Liver (tissue), 9 donors: ENCODE data around the gene C5orf58. TPM values are rescaled to one million over a fixed set of nuclear protein-coding genes. Genes with fewer than 3 reads are reported as not detected.

Experiments used
- DNase-seq: peaks from one replicate; pipeline ENCODE4 v3.0.0-alpha.2; 2017; ENCODE audit warnings: low spot score
- H3K27ac ChIP-seq, 2 donors: one replicate each; pipeline ENCODE4 v1.7.0; 2013; ENCODE audit warnings: inconsistent platforms in 2 of 2, low read length in 2 of 2, control low read depth in 1 of 2, low read depth in 1 of 2, mild to moderate bottlenecking in 1 of 2
- H3K27me3 ChIP-seq, 4 donors: one replicate each; pipeline versions ENCODE4 v1.6.1 to v1.7.0; 2013; ENCODE audit warnings: low read length in 3 of 4, inconsistent platforms in 1 of 4, mild to moderate bottlenecking in 1 of 4, moderate library complexity in 1 of 4; ENCODE audit not compliant: control insufficient read depth in 4 of 4, insufficient read depth in 4 of 4
- H3K36me3 ChIP-seq, 4 donors: one replicate each; pipeline versions ENCODE4 v1.6.1 to v1.7.0; 2013; ENCODE audit warnings: low read length in 3 of 4, mild to moderate bottlenecking in 3 of 4, low read depth in 1 of 4, moderate library complexity in 1 of 4; ENCODE audit not compliant: control insufficient read depth in 4 of 4, insufficient read depth in 3 of 4
- H3K4me1 ChIP-seq, 4 donors: one replicate each; pipeline versions ENCODE4 v1.6.1 to v1.7.0; 2013; ENCODE audit warnings: low read length in 3 of 4, mild to moderate bottlenecking in 3 of 4, moderate library complexity in 1 of 4; ENCODE audit not compliant: control insufficient read depth in 4 of 4, insufficient read depth in 4 of 4
- H3K4me3 ChIP-seq, 3 donors: one replicate each; pipeline versions ENCODE4 v1.6.1 to v1.7.0; 2013; ENCODE audit warnings: low read length in 3 of 3, control low read depth in 1 of 3, low read depth in 1 of 3, mild to moderate bottlenecking in 1 of 3
- H3K9ac ChIP-seq, 2 donors: one replicate each; pipeline ENCODE4 v1.7.0; 2013; ENCODE audit warnings: low read length in 2 of 2, mild to moderate bottlenecking in 2 of 2, moderate library complexity in 2 of 2, control low read depth in 1 of 2, low read depth in 1 of 2
- H3K9me3 ChIP-seq, 4 donors: one replicate each; pipeline versions ENCODE4 v1.6.1 to v1.7.0; 2013; ENCODE audit warnings: low read length in 3 of 4; ENCODE audit not compliant: control insufficient read depth in 4 of 4
- EGR1 ChIP-seq, 2 donors: IDR thresholded peaks; 2 replicates each; pipeline ENCODE4 v1.6.1; 2016 to 2018; ENCODE audit warnings: antibody characterized with exemption in 2 of 2, low read depth in 2 of 2
- FOXA1 ChIP-seq: IDR thresholded peaks from 2 replicates; pipeline ENCODE4 v1.6.1; 2016; ENCODE audit warnings: antibody characterized with exemption
- FOXA2 ChIP-seq: IDR thresholded peaks from 2 replicates; pipeline ENCODE4 v1.6.1; 2016; ENCODE audit warnings: antibody characterized with exemption
- GABPA ChIP-seq, 2 donors: IDR thresholded peaks in 1 of 2; conservative IDR thresholded peaks in 1 of 2; 2 replicates each; pipeline ENCODE4 v1.6.1; 2016; ENCODE audit warnings: antibody characterized with exemption in 2 of 2, mild to moderate bottlenecking in 1 of 2, moderate library complexity in 1 of 2
- HNF4A ChIP-seq, 2 donors: conservative IDR thresholded peaks; 2 replicates each; pipeline ENCODE4 v1.6.1; 2016; ENCODE audit warnings: antibody characterized with exemption in 2 of 2, mild to moderate bottlenecking in 2 of 2
- JUND ChIP-seq, 2 donors: IDR thresholded peaks; 2 replicates each; pipeline ENCODE4 v1.6.1; 2016; ENCODE audit warnings: antibody characterized with exemption in 2 of 2
- MAX ChIP-seq: IDR thresholded peaks from 2 replicates; pipeline ENCODE4 v1.6.1; 2016; ENCODE audit warnings: antibody characterized with exemption
- NR2F2 ChIP-seq: IDR thresholded peaks from 2 replicates; pipeline ENCODE4 v1.6.1; 2016; ENCODE audit warnings: antibody characterized with exemption
- RAD21 ChIP-seq, 2 donors: IDR thresholded peaks; 2 replicates each; pipeline ENCODE4 v1.6.1; 2016; ENCODE audit warnings: antibody characterized with exemption in 2 of 2, mild to moderate bottlenecking in 2 of 2
- SP1 ChIP-seq: IDR thresholded peaks from 2 replicates; pipeline ENCODE4 v1.6.1; 2018; ENCODE audit warnings: antibody characterized with exemption, mild to moderate bottlenecking
- YY1 ChIP-seq: IDR thresholded peaks from 2 replicates; pipeline ENCODE4 v1.6.1; 2016; ENCODE audit warnings: antibody characterized with exemption, mild to moderate bottlenecking
- ZBTB33 ChIP-seq: IDR thresholded peaks from 2 replicates; pipeline ENCODE4 v1.6.1; 2016; ENCODE audit warnings: antibody characterized with exemption
- WGBS: extraction: QIAGEN DNeasy Blood & Tissue Kit; methylation state at CpG from one replicate; pipeline ENCODE4 v1.1.7; 2013; 5-methylcytosine and 5-hydroxymethylcytosine counted together
- polyA plus RNA-seq, 2 donors: library from polyadenylated mRNA; stranded (reverse) in 1 of 2; unstranded in 1 of 2; fragments of 200-250 nt in 1 of 2; fragments of >200 nt in 1 of 2; fragmentation: Nextera tagmentation in 1 of 2; extraction: Ambion mirVana in 1 of 2; gene quantifications; one replicate each; pipeline versions ENCODE4 v1.2.1 to v1.2.3, GENCODE V29; 2013 to 2015
- total RNA-seq, 2 donors: library from RNA; depleted of rRNA; stranded (reverse); fragments of >200 nt; gene quantifications; one replicate each; pipeline ENCODE4 v1.2.3, GENCODE V29; 2014
- TF ChIP-seq, protein P1 (sequence below): IDR thresholded peaks from 2 replicates; pipeline ENCODE4 v1.6.1; 2016; ENCODE audit warnings: antibody characterized with exemption, mild to moderate bottlenecking
- TF ChIP-seq, protein P2 (sequence below): fragments of 150-350 bp; IDR thresholded peaks from 2 replicates; pipeline ENCODE4 v1.5.1; 2017; ENCODE audit warnings: improper control_type of control experiment, low read depth, low read length; ENCODE audit not compliant: missing input control
- donor health status: healthy.
- donor health status: healthy.
- donor health status: healthy.
- donor health status: healthy.
- donor health status: healthy.

The C5orf58 gene
- total and polyA plus RNA-seq, 4 donors, result 0.64 TPM; not detected in 3

GRCh38 chr5:170278611-170279458, 46.0 kb downstream of the C5orf58 start (continued):
- TF ChIP-seq HNF4A (conservative IDR thresholded peaks at IDR 0.05) (no peak), FOXA2 (no peak)

DNA sequence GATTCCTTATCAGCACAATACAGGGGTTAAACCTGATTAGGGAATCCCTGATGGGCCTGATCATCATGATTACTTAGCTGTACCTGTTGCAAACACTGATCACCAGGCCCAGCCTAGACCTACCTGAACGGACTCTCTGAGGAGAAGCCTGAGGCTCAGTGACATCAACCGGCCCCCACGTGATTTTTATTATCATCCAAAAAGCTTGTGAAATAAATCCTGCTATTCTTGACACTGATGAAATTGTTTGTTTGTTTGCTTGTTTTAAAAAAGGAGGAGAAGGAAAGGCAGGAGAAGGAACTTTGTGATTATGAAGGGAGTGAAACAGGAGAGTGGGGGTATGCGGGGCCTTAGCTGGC, 46.7 kb downstream of the C5orf58 start:
- no peak for TF ChIP-seq EGR1 (IDR thresholded peaks at IDR 0.05; ENCODE audit: low read depth in 2 of 2)
- no peak for TF ChIP-seq JUND (IDR thresholded peaks at IDR 0.05)
- no peak for TF ChIP-seq GABPA (IDR thresholded peaks at IDR 0.05 in 1 of 2, conservative IDR thresholded peaks at IDR 0.05 in 1 of 2)
- no peak for TF ChIP-seq SP1
- no peak for TF ChIP-seq FOXA1
- no peak for TF ChIP-seq RAD21 (IDR thresholded peaks at IDR 0.05)
- H3K27me3 ChIP-seq, result no peaks in the 10 kb centered on the region
- DNase-seq, result no peak
- H3K36me3 ChIP-seq, result peaks cover 0 to 2% (median 0%) of the 10 kb centered on the region in 4 donors
- peaks cover 0 to 8% (median 0%) of the 10 kb centered on the region in 4 donors for H3K9me3 ChIP-seq
- peak overlapping the region in 1 of 2 donors; percentile 24 for H3K27ac ChIP-seq
- 80% methylated on average over 4 of the region's 4 CpGs for WGBS
- H3K4me1 ChIP-seq, result peaks cover 0 to 6% (median 1%) of the 10 kb centered on the region in 4 donors
- H3K9ac ChIP-seq, result no peak overlapping the region
- H3K4me3 ChIP-seq, result no peak overlapping the region

DNA sequence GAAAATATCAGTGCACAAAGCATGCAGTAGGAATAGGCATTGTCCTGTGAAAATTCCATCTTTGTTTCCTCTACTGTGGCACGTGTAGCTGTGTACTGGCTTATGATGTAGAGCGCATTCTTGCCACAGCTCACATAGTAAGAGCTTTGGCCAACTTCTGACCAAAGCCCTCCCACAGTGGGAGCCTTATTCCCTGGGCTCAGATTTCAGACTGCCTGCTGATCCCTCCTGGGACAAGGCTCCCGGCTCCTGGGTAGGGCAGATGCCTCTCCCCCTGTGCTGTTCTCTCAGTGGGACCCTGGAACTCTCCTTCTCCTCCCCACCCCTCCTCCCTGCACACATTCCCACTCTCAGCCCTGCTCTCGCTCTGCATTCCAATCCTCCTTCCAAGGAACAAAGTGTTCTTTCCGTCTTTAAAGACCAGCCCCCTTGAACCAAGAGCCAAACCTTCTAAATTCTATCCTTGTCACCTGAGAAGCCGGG, 47.3 kb downstream of the C5orf58 start:
- H3K9ac ChIP-seq, result no peak overlapping the region
- no peak for DNase-seq
- H3K9me3 ChIP-seq, result peaks cover 0 to 8% (median 0%) of the 10 kb centered on the region in 4 donors
- peaks cover 0 to 2% (median 0%) of the 10 kb centered on the region in 4 donors for H3K36me3 ChIP-seq
- peaks cover 0 to 6% (median 1%) of the 10 kb centered on the region in 4 donors for H3K4me1 ChIP-seq
- H3K27me3 ChIP-seq, result no peaks in the 10 kb centered on the region
- WGBS, result 57% methylated on average over 6 of the region's 6 CpGs
- TF ChIP-seq MAX, result no peak
- TF ChIP-seq, protein P1, sequence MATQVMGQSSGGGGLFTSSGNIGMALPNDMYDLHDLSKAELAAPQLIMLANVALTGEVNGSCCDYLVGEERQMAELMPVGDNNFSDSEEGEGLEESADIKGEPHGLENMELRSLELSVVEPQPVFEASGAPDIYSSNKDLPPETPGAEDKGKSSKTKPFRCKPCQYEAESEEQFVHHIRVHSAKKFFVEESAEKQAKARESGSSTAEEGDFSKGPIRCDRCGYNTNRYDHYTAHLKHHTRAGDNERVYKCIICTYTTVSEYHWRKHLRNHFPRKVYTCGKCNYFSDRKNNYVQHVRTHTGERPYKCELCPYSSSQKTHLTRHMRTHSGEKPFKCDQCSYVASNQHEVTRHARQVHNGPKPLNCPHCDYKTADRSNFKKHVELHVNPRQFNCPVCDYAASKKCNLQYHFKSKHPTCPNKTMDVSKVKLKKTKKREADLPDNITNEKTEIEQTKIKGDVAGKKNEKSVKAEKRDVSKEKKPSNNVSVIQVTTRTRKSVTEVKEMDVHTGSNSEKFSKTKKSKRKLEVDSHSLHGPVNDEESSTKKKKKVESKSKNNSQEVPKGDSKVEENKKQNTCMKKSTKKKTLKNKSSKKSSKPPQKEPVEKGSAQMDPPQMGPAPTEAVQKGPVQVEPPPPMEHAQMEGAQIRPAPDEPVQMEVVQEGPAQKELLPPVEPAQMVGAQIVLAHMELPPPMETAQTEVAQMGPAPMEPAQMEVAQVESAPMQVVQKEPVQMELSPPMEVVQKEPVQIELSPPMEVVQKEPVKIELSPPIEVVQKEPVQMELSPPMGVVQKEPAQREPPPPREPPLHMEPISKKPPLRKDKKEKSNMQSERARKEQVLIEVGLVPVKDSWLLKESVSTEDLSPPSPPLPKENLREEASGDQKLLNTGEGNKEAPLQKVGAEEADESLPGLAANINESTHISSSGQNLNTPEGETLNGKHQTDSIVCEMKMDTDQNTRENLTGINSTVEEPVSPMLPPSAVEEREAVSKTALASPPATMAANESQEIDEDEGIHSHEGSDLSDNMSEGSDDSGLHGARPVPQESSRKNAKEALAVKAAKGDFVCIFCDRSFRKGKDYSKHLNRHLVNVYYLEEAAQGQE, result no peak
- no peak overlapping the region for H3K4me3 ChIP-seq
- peak overlapping the region in 1 of 2 donors; percentile 9 for H3K27ac ChIP-seq

DNA sequence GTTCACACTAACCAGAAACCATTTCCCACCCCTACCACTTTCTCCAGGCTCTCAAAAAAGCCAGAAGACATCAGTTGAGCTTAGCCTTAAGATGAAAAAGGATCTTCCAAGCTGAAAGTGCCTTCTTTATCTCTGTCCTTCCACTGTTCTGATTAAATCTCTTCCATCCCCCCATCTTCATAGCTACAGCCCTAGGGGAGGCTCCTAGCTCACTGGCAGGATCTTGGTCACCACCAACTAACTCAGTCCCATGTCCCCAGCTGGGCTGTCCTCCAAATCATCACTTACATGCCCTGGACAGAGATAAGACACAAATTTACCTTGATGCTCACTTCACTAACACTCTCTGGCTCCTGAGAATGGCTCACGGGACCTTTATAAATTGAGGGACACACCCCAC, 50.5 kb downstream of the C5orf58 start:
- Histone ChIP-seq H3K27me3 (no peaks in the 10 kb centered on the region), H3K4me3 (no peak overlapping the region), H3K27ac (no peak overlapping the region), H3K36me3 (peaks cover 0 to 9% (median 0%) of the 10 kb centered on the region in 4 donors), H3K9me3 (peaks cover 0 to 8% (median 0%) of the 10 kb centered on the region in 4 donors), H3K4me1 (peaks cover 0 to 3% (median 0%) of the 10 kb centered on the region in 4 donors), H3K9ac (no peak overlapping the region)
- 80% methylated on average over 1 of the region's 1 CpG for WGBS
- DNase-seq, result no peak
- TF ChIP-seq NR2F2 (no peak), ZBTB33 (no peak), MAX (no peak), RAD21 (IDR thresholded peaks at IDR 0.05) (no peak), YY1 (no peak), EGR1 (IDR thresholded peaks at IDR 0.05; ENCODE audit: low read depth in 2 of 2) (no peak)
- TF ChIP-seq, protein P2, sequence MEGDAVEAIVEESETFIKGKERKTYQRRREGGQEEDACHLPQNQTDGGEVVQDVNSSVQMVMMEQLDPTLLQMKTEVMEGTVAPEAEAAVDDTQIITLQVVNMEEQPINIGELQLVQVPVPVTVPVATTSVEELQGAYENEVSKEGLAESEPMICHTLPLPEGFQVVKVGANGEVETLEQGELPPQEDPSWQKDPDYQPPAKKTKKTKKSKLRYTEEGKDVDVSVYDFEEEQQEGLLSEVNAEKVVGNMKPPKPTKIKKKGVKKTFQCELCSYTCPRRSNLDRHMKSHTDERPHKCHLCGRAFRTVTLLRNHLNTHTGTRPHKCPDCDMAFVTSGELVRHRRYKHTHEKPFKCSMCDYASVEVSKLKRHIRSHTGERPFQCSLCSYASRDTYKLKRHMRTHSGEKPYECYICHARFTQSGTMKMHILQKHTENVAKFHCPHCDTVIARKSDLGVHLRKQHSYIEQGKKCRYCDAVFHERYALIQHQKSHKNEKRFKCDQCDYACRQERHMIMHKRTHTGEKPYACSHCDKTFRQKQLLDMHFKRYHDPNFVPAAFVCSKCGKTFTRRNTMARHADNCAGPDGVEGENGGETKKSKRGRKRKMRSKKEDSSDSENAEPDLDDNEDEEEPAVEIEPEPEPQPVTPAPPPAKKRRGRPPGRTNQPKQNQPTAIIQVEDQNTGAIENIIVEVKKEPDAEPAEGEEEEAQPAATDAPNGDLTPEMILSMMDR, result no peak
